HepG2 (cell line): ENCODE measurements around the gene ZNF814. TPM values are rescaled to one million over a fixed set of nuclear protein-coding genes. Genes with fewer than 3 reads are reported as not detected.

Experiments used
- AGO1 ChIP-seq: fragments of 200-400 bp; formaldehyde crosslinking; IDR thresholded peaks from 2 replicates; pipeline ENCODE4 v1.6.1; 2017; ENCODE audit warnings: mild to moderate bottlenecking, low read depth, low read length, moderate library complexity; ENCODE audit not compliant: poor library complexity, severe bottlenecking
- CHCHD3 ChIP-seq: sonication (generic); formaldehyde crosslinking; IDR thresholded peaks from 2 replicates; pipeline ENCODE4 v1.8.0; 2022; ENCODE audit warnings: mild to moderate bottlenecking, missing genetic modification reagents, moderate library complexity
- ETS1 ChIP-seq: sonication (generic); formaldehyde crosslinking; IDR thresholded peaks from 2 replicates; pipeline ENCODE4 v1.4.0; 2020; ENCODE audit warnings: missing genetic modification reagents
- HOXA5 ChIP-seq: sonication (generic); formaldehyde crosslinking; IDR thresholded peaks from 2 replicates; pipeline ENCODE4 v1.4.0; 2020; ENCODE audit warnings: missing genetic modification reagents
- IRF2 ChIP-seq: IDR thresholded peaks from 2 replicates; pipeline ENCODE4 v1.6.1; 2018; ENCODE audit warnings: missing genetic modification reagents, missing compliant biosample characterization
- MAFG ChIP-seq: sonication (generic); formaldehyde crosslinking; IDR thresholded peaks from 2 replicates; pipeline ENCODE4 v1.5.1; 2020; ENCODE audit warnings: mild to moderate bottlenecking, missing genetic modification reagents
- NCOA2 ChIP-seq: sonication (generic); formaldehyde crosslinking; IDR thresholded peaks from 2 replicates; pipeline ENCODE4 v1.8.0; 2022; ENCODE audit warnings: inconsistent platforms
- NFRKB ChIP-seq: fragments of 450-650 bp; IDR thresholded peaks from 2 replicates; pipeline ENCODE4 v1.6.1; 2017
- ONECUT2 ChIP-seq: sonication (generic); formaldehyde crosslinking; IDR thresholded peaks from 2 replicates; pipeline ENCODE4 v1.4.0; 2020; ENCODE audit warnings: missing genetic modification reagents
- RARG ChIP-seq: sonication (generic); formaldehyde crosslinking; IDR thresholded peaks from 2 replicates; pipeline ENCODE4 v1.4.0; 2020; ENCODE audit warnings: low read depth, mild to moderate bottlenecking, missing genetic modification reagents
- RFX3 ChIP-seq: IDR thresholded peaks from 2 replicates; pipeline ENCODE4 v1.6.1; 2016; ENCODE audit warnings: missing biosample characterization, missing genetic modification reagents
- RXRA ChIP-seq: sonication (generic); formaldehyde crosslinking; IDR thresholded peaks from 2 replicates; pipeline ENCODE4 v1.5.1; 2020; ENCODE audit warnings: missing genetic modification reagents
- SALL2 ChIP-seq: sonication (generic); formaldehyde crosslinking; IDR thresholded peaks from 2 replicates; pipeline ENCODE4 v1.8.1; 2023; ENCODE audit warnings: mild to moderate bottlenecking, missing genetic modification reagents, inconsistent platforms
- SMC3 ChIP-seq: IDR thresholded peaks from 2 replicates; pipeline ENCODE4 v1.6.1; 2011; ENCODE audit warnings: low read length, improper control_type of control experiment
- SRSF9 ChIP-seq: fragments of 200-400 bp; formaldehyde crosslinking; IDR thresholded peaks from 2 replicates; pipeline ENCODE4 v1.6.1; 2018; ENCODE audit warnings: borderline replicate concordance, mild to moderate bottlenecking, low read depth, low read length; ENCODE audit not compliant: insufficient read depth, poor library complexity, severe bottlenecking
- TBL1XR1 ChIP-seq: fragments of 150-350 bp; IDR thresholded peaks from 2 replicates; pipeline ENCODE4 v1.6.1; 2014; ENCODE audit warnings: borderline replicate concordance, low read length; ENCODE audit not compliant: partially characterized antibody
- ZNF383 ChIP-seq: sonication (generic); formaldehyde crosslinking; IDR thresholded peaks from 2 replicates; pipeline ENCODE4 v1.4.0; 2020; ENCODE audit warnings: missing genetic modification reagents, mild to moderate bottlenecking, borderline replicate concordance
- ZNF512 ChIP-seq: sonication (generic); formaldehyde crosslinking; IDR thresholded peaks from 2 replicates; pipeline ENCODE4 v1.4.0; 2020; ENCODE audit warnings: mild to moderate bottlenecking, missing genetic modification reagents
- polyA plus RNA-seq, 8 experiments: library from polyadenylated mRNA; depleted of rRNA in 3 of 8; stranded (reverse) in 7 of 8; unstranded in 1 of 8; fragments of >200 nt; fragmentation: Illumina TruSeq in 4 of 8; extraction: Trizol in 4 of 8; gene quantifications; 2 replicates each; pipeline versions ENCODE4 v1.2.1 to v1.2.3, GENCODE V29; 2011 to 2016; ENCODE audit warnings: low read depth in 4 of 8, missing spikeins in 1 of 8, mixed read lengths in 1 of 8; ENCODE audit not compliant: insufficient read depth in 1 of 8
- total RNA-seq, 5 experiments: library from RNA; depleted of rRNA; stranded (reverse); fragments of >200 nt; fragmentation: Illumina TruSeq; extraction: Trizol; gene quantifications; 2 replicates each; pipeline ENCODE4 v1.2.3, GENCODE V29; 2016; ENCODE audit warnings: low read depth in 1 of 5
- TF ChIP-seq, protein P1 (sequence below): sonication (generic); formaldehyde crosslinking; IDR thresholded peaks from 2 replicates; pipeline ENCODE4 v1.8.1; 2023; ENCODE audit warnings: mild to moderate bottlenecking, moderate library complexity, missing genetic modification reagents
- TF ChIP-seq, protein P2 (sequence below): sonication (generic); formaldehyde crosslinking; IDR thresholded peaks from 2 replicates; pipeline ENCODE4 v1.8.1; 2023; ENCODE audit warnings: missing genetic modification reagents, mild to moderate bottlenecking, borderline replicate concordance
- TF ChIP-seq, protein P3 (sequence below): IDR thresholded peaks from 2 replicates; pipeline ENCODE4 v1.6.1; 2016; ENCODE audit warnings: missing biosample characterization, missing genetic modification reagents, low read depth
- TF ChIP-seq, protein P4 (sequence below): sonication (generic); formaldehyde crosslinking; IDR thresholded peaks from 2 replicates; pipeline ENCODE4 v1.5.1; 2020; ENCODE audit warnings: missing genetic modification reagents, mild to moderate bottlenecking, borderline replicate concordance

Gene ZNF814
- total and polyA plus RNA-seq, 2 of the 13 experiments (the other 11 are each of a cell fraction or from before 2014, with no cell fraction given) = 2.5 to 3.4 TPM

- TF ChIP-seq, protein P1, sequence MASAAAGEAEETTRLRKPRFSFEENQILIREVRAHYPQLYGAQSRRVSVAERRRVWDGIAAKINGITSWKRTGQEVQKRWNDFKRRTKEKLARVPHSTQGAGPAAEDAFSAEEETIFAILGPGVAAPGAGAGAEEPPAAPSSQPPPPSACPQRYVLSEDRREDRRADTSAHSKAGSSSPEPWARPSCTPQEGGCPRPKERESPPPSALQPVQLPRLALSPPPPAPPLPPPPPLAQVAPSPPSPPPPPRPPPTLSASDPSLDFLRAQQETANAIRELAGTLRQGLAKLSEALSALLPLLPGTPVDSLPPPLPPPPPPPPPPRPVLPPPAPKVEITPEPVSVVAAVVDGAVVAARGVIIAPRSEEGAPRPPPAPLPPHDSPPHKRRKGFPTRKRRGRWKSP = peak; percentile 66; the same call in 1 of the 2 replicates
- TF ChIP-seq RXRA (CRISPR knock-in tag) (peak; percentile 39; the same call in 1 of the 2 replicates), ZNF383 (CRISPR knock-in tag) (0 out of 2 replicates have a peak, but pooled peaks have one; percentile 81), IRF2 (CRISPR knock-in tag) (peak; percentile 91; the same call in 1 of the 2 replicates), MAFG (CRISPR knock-in tag) (no peak), ONECUT2 (CRISPR knock-in tag) (no peak), SALL2 (CRISPR knock-in tag) (no peak; the same call in 1 of the 2 replicates), CHCHD3 (no peak), TBL1XR1 (peak; percentile 29), RARG (CRISPR knock-in tag) (no peak), RFX3 (no peak), SMC3 (no peak), AGO1 (peak; percentile 55), SRSF9 (no peak), ZNF512 (CRISPR knock-in tag) (no peak), NCOA2 (CRISPR knock-in tag) (no peak; the same call in 1 of the 2 replicates), NFRKB (no peak), HOXA5 (no peak), ETS1 (0 out of 2 replicates have a peak, but pooled peaks have one; percentile 32)
- TF ChIP-seq, protein P2, sequence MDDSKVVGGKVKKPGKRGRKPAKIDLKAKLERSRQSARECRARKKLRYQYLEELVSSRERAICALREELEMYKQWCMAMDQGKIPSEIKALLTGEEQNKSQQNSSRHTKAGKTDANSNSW = 0 out of 2 replicates have a peak, but pooled peaks have one; percentile 17
- TF ChIP-seq, protein P3, sequence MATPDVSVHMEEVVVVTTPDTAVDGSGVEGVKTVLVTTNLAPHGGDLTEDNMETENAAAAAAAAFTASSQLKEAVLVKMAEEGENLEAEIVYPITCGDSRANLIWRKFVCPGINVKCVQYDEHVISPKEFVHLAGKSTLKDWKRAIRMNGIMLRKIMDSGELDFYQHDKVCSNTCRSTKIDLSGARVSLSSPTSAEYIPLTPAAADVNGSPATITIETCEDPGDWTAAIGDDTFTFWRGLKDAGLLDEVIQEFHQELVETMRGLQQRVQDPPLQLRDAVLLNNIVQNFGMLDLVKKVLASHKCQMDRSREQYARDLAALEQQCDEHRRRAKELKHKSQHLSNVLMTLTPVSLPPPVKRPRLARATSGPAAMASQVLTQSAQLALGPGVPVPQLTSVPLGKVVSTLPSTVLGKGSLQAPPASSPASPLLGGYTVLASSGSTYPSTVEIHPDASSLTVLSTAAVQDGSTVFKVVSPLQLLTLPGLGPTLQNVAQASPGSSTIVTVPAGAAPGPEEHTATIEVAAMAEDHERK = peak; percentile 44; the same call in 1 of the 2 replicates
- TF ChIP-seq, protein P4, sequence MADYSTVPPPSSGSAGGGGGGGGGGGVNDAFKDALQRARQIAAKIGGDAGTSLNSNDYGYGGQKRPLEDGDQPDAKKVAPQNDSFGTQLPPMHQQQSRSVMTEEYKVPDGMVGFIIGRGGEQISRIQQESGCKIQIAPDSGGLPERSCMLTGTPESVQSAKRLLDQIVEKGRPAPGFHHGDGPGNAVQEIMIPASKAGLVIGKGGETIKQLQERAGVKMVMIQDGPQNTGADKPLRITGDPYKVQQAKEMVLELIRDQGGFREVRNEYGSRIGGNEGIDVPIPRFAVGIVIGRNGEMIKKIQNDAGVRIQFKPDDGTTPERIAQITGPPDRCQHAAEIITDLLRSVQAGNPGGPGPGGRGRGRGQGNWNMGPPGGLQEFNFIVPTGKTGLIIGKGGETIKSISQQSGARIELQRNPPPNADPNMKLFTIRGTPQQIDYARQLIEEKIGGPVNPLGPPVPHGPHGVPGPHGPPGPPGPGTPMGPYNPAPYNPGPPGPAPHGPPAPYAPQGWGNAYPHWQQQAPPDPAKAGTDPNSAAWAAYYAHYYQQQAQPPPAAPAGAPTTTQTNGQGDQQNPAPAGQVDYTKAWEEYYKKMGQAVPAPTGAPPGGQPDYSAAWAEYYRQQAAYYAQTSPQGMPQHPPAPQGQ = no peak
Observed at GRCh38 chr19:57814505-57815246, 74.2 kb downstream of the ZNF814 start, which contains the start of gene ZNF552 (continued).
